GM12891 (cell line): ENCODE results near the gene IFT81.

Experiments
- DNase-seq: peaks from one replicate; pipeline ENCODE4 v3.0.0; 2011; ENCODE audit warnings: low spot score; ENCODE audit not compliant: insufficient read length
- FAIRE-seq: peaks from 2 replicates; lab custom pipeline; 2011; peaks lifted over from hg19 to GRCh38; lab: Jason Lieb, UNC
- PAX5 ChIP-seq: IDR thresholded peaks from 2 replicates; pipeline ENCODE4 v1.6.1; 2011; ENCODE audit warnings: low read length, moderate library complexity, mild to moderate bottlenecking; ENCODE audit not compliant: insufficient read depth, severe bottlenecking
- POLR2A ChIP-seq: IDR thresholded peaks from 2 replicates; pipeline ENCODE4 v1.6.1; 2011; ENCODE audit warnings: low read depth, low read length, control low read depth
- POLR2AphosphoS5 ChIP-seq: IDR thresholded peaks from 2 replicates; pipeline ENCODE4 v1.6.1; 2011; ENCODE audit warnings: low read depth, low read length, control low read depth
- POU2F2 ChIP-seq: IDR thresholded peaks from 2 replicates; pipeline ENCODE4 v1.6.1; 2011; ENCODE audit warnings: low read depth, mild to moderate bottlenecking, control low read depth, low read length, moderate library complexity
- SPI1 ChIP-seq: IDR thresholded peaks from 2 replicates; pipeline ENCODE4 v1.6.1; 2011; ENCODE audit warnings: low read depth, low read length, control low read depth
- TAF1 ChIP-seq: IDR thresholded peaks from 2 replicates; pipeline ENCODE4 v1.6.1; 2011; ENCODE audit warnings: low read depth, low read length, control low read depth

The IFT81 gene

DNA sequence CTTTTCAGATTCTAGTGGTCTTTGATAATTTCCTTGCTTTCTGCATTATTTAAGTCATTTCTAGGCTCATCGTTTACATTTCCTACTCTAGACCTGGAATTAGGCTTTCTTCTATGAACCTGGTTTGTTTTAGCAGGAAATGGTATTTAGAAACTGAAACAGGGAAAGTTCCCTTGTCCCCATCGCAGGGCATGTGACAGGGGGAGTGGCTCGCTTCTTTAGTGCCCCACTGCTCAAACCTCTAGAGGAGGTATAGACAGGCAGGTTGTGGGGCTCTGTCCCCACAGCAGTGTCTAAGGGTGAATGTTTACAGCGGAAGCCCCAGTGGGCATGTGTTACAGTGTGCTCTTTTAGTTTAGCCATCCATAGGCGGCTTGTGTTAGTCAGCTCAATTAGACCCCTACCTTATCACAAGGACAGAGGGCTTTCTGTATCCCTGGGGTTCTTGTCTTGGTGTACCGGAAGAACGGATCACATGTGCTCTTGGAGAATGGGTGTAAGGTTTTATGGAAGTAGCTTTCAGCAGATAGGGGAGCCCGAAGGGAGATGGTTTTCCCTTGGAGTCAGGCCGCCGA lies 25.0 kb downstream of the IFT81 start:
- FAIRE-seq (peak; percentile 56), DNase-seq (no peak)
- TF ChIP-seq PAX5 (no peak), TAF1 (no peak), POLR2AphosphoS5 (no peak), SPI1 (no peak), POU2F2 (no peak), POLR2A (no peak)

DNA sequence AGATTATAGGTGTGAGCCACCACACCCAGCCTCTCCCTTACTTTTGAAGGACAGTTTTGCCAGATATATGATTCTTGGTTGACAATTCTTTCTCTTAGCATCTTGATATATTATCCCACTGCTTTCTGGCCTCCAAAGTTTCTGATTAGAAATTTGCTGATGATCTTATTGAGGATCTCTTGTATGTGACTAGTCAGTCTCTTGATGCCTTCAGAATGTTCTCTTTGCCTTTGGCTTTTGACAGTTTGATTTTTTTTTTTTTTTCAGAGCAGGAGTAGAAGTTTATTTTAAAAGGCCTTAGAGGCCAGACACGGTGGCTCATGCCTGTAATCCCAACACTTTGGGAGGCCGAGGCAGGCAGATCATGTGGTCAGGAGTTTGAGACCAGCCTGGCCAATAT lies 32.6 kb downstream of the IFT81 start:
- DNase-seq (no peak), FAIRE-seq (no peak)
- TF ChIP-seq POU2F2 (no peak), SPI1 (no peak), TAF1 (no peak), POLR2A (no peak), POLR2AphosphoS5 (no peak), PAX5 (no peak)

DNA sequence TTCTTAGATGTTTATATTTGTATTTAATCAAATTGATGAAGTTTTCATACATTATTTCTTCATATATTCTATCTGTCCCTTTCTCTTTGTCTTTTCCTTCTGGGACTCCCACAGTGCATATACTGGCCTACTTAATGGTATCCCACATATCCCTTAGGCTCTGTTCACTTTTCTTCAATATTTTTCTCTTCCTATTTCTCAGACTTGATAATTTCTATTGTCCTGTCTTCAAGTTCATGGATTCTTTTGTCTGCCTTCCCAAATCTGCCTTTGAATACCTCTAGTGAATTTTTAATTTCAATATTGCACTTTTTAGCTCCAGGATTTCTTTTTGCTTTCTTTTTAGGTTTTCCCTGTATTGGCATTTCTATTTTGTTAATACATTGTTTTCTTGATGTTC lies 33.4 kb downstream of the IFT81 start:
- DNase-seq = no peak
- FAIRE-seq = no peak
- TF ChIP-seq SPI1 = no peak
- no peak for TF ChIP-seq POLR2A
- TF ChIP-seq TAF1 = no peak
- TF ChIP-seq POU2F2 = no peak
- TF ChIP-seq POLR2AphosphoS5 = no peak
- no peak for TF ChIP-seq PAX5

DNA sequence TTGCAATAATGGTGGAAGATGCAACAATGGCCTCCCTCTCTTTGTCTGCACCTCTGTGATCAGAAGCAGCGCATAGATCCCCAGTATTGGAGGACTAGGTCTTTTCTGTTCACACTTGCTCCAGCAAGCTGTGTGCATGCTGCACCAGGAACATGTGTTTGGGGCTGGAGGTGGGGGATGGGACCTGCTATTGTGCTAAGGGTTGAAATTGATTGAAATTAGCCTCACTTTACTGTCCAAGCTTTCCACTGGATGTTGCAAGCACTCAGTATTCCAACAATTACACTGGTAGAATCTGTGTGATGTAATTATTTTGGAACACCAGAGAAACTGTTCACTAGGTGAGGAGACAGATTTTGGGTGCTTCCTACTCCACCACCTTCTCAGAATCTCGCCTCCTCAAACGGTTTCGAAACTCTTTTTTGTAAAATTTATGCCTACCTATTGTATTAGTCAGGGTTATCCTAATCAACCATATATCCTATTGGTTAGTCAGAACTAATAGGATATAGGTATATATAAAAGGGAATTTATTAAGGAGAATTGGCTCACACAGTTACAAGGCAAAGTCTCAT lies 35.6 kb downstream of the IFT81 start:
- FAIRE-seq (no peak), DNase-seq (no peak)
- no peak for TF ChIP-seq PAX5
- no peak for TF ChIP-seq POLR2A
- no peak for TF ChIP-seq POU2F2
- TF ChIP-seq TAF1 = no peak
- TF ChIP-seq POLR2AphosphoS5 = no peak
- no peak for TF ChIP-seq SPI1

DNA sequence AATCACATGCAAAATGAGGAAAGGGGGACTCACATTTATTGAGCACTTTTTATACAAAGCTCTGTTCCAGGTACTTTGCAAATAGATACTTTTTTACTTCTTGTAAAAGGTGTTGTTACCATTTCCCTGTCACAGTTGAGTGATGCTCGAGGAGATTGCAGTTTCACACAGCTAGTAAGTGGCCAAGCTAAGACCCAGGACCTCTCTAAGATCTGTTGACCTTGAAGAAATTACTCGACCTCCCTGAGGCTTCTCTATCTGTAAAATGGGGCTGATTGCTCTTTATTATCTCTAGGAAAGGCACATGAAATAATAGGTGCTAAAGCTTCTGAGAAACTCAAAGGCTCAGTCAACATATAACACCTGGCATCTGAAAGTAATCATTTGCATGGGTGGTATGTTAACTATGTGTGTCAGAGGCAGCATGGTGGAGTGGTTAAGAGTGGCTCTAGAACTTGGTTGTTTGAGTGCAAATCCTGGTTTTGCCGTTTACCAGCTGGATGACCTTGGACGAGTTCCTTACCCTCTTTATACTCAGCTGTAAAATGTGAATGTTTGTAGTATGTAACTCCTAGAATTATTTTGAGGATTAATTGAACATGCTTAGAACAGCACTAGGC lies 41.5 kb downstream of the IFT81 start:
- TF ChIP-seq POU2F2 = 0 out of 2 replicates have a peak, but pooled peaks have one; percentile 21
- TF ChIP-seq POLR2AphosphoS5 = no peak
- no peak for TF ChIP-seq PAX5
- TF ChIP-seq SPI1 = no peak
- TF ChIP-seq TAF1 = no peak
- TF ChIP-seq POLR2A = no peak
- FAIRE-seq (peak; percentile 88), DNase-seq (peak; percentile 18)

DNA sequence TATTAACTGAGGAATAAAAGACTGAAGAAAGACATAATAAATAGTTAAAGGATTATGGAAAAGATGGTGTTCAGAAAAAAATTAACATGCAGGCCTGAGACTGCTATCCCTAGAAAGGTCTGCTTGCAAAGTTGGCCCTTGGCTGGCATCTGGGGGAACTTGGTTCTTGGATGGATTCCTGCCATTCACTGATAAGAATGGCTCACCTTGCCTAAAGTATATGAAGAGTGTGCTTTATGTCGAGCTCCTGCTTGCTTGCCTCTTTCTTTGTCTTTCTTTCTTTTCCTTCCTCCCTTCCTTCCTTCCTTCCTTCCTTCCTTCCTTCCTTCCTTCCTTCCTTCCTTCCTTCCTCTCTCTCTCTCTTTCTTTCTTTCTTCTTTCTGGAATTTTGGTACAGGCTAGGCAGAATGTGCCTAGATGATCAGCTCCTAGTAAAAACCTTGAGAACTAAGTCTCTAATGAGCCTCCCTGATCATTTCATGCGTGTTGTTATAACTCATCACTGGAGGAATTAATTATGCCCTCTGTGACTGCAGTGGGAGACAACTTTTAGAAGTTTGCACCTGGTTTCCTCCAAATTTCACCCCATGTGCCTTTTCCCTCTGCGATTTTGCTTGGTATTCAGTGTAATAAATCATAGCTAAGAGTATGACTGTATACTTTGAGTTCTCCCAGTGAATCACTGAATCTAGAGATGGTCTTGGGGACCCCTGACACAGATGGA lies 44.7 kb downstream of the IFT81 start:
- FAIRE-seq (no peak), DNase-seq (no peak)
- TF ChIP-seq TAF1 (no peak), POU2F2 (no peak)

DNA sequence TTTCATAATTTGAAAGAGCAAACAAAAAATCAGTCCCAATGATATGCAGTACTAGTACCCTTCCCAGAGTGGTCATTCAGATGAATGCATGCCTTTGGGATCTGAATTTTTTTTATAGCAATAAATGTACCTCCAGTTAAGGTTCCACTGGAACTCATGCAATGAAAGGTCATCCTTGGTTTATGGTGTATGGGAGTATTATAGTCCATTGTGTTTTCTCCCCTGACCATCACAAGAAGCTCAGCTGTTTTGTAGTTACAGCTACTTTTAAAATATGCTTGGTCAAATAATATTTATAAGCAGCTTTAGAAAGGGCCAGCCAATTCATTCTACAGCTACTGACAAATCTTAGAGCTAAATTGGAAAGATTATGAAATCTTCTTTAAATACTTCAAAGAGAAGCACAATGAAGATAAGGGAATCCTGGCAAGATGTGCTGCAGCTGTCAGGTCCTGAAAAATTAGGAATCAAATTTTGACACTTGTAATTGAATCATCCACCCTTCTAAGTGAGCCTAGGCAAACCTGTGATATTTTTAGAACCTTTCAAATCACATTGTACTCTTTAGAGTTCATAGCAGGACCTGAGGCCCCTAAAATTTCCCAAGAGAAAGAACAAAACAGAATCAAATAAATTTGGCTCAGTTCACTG lies 46.5 kb downstream of the IFT81 start:
- no peak for FAIRE-seq
- DNase-seq = no peak
- TF ChIP-seq POLR2A (no peak), SPI1 (no peak), POU2F2 (no peak), TAF1 (no peak), PAX5 (no peak), POLR2AphosphoS5 (no peak)

DNA sequence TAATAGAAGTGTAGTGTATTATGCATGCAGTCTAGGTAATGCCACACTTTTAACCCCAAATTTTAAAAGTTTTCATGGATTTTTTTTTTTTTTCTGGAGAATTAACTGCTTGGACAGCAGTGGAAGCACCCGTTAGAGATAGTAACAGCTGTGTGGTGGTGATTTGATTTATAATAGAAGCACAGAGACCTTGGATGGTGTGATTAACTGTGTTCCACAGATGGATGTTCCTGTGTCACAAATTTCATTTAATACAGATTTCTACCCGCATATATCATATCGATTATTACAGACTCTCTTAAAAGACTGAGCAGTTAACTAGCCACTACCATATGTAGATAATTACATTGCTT lies 47.0 kb downstream of the IFT81 start:
- no peak for DNase-seq
- no peak for FAIRE-seq
- no peak for TF ChIP-seq SPI1
- no peak for TF ChIP-seq PAX5
- no peak for TF ChIP-seq POLR2A
- no peak for TF ChIP-seq POLR2AphosphoS5
- TF ChIP-seq TAF1 = no peak
- TF ChIP-seq POU2F2 = no peak

DNA sequence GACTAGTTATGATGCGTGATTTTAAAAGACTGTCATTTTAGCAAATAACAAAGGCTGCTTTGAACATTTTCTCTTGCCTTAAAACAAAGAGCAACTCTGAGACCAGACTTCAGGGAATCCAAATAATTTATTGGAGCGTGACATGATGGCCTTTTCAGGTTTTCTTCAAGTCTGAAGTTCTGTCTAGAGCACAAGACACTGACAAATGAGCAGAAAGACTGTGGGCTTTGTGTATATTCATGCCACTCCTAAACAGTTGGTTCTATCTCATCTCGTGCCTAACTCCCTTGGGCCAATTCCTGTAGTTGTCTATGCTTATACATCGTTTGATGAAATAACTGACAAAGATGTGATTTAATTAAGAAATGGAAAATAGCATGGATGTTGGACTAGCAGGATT lies 47.5 kb downstream of the IFT81 start:
- no peak for TF ChIP-seq POU2F2
- TF ChIP-seq POLR2AphosphoS5 = no peak
- no peak for TF ChIP-seq SPI1
- TF ChIP-seq POLR2A = no peak
- no peak for TF ChIP-seq TAF1
- no peak for TF ChIP-seq PAX5
- FAIRE-seq (no peak), DNase-seq (no peak)
